IMR-90 (cell line): ENCODE measurements around the gene GALNT12. TPM values are rescaled to one million over a fixed set of nuclear protein-coding genes. Genes with fewer than 3 reads are reported as not detected.

Experiments
- ATAC-seq: fragments of 200-7000 bp; cut with Tn5 transposase; 2 replicates; pipeline ENCODE4 v1.9.1; 2020; ENCODE audit warnings: low read depth, mild to moderate bottlenecking, moderate library complexity
- BruUV-seq: library from RNA; stranded (reverse); fragments of 400-500 nt; replicated peaks from 2 replicates; lab custom pipeline; 2021; lab: Mats Ljungman, UMichigan
- CTCF ChIA-PET: fragments of 300-600 bp; formaldehyde crosslinking; extraction: SDS; loops from one replicate; lab custom pipeline; 2021; ENCODE audit warnings: antibody characterized with exemption; lab: Yijun Ruan, JAX
- POLR2A ChIA-PET: fragments of 300-600 bp; sonication (Branson Sonifier 250); formaldehyde crosslinking; loops from one replicate; lab custom pipeline; 2022; ENCODE audit warnings: antibody characterized with exemption; ENCODE audit not compliant: unreplicated experiment; lab: Charles Lee
- DNase-seq: peaks from one replicate; pipeline ENCODE4 v3.0.0; 2013
- H2AFZ ChIP-seq: replicated peaks from 2 replicates; pipeline ENCODE3; 2013; ENCODE audit warnings: low read length, mild to moderate bottlenecking; ENCODE audit not compliant: poor library complexity
- H2AK5ac ChIP-seq: 2 replicates; pipeline ENCODE4 v1.6.1; 2013; ENCODE audit warnings: low read depth, low read length, inconsistent platforms
- H2AK9ac ChIP-seq: replicated peaks from 2 replicates; pipeline ENCODE3; 2013; ENCODE audit warnings: mild to moderate bottlenecking, low read depth, low read length, moderate library complexity; ENCODE audit not compliant: poor library complexity
- H2BK120ac ChIP-seq: 2 replicates; pipeline ENCODE4 v1.6.1; 2013; ENCODE audit warnings: low read depth, low read length, inconsistent platforms
- H2BK15ac ChIP-seq: 3 replicates; pipeline ENCODE4 v1.6.1; 2013; ENCODE audit warnings: low read depth, low read length, inconsistent platforms
- H2BK20ac ChIP-seq: 2 replicates; pipeline ENCODE4 v1.6.1; 2013; ENCODE audit warnings: low read depth, mild to moderate bottlenecking, inconsistent platforms, low read length, moderate library complexity
- H2BK5ac ChIP-seq: 2 replicates; pipeline ENCODE4 v1.6.1; 2013; ENCODE audit warnings: mild to moderate bottlenecking, low read depth, low read length, inconsistent platforms; ENCODE audit not compliant: poor library complexity, severe bottlenecking
- H3K14ac ChIP-seq: replicated peaks from 2 replicates; pipeline ENCODE4 v1.6.1; 2013; ENCODE audit warnings: low read depth, low read length, inconsistent platforms
- H3K18ac ChIP-seq: 2 replicates; pipeline ENCODE4 v1.6.1; 2013; ENCODE audit warnings: low read depth, low read length, control low read depth
- H3K23ac ChIP-seq: 2 replicates; pipeline ENCODE4 v1.6.1; 2013; ENCODE audit warnings: low read depth, low read length, inconsistent platforms
- H3K27ac ChIP-seq: 2 replicates; pipeline ENCODE4 v1.5.1; 2013; ENCODE audit warnings: mild to moderate bottlenecking, control low read depth, low read length; ENCODE audit not compliant: insufficient read depth
- H3K27me3 ChIP-seq: 2 replicates; pipeline ENCODE4 v1.6.1; 2013; ENCODE audit warnings: low read length; ENCODE audit not compliant: control insufficient read depth, insufficient read depth
- H3K36me3 ChIP-seq: 2 replicates; pipeline ENCODE4 v1.6.1; 2013; ENCODE audit warnings: low read length, mixed read lengths; ENCODE audit not compliant: control insufficient read depth, insufficient read depth
- H3K4ac ChIP-seq: 2 replicates; pipeline ENCODE4 v1.6.1; 2013; ENCODE audit warnings: low read depth, low read length, inconsistent platforms
- H3K4me1 ChIP-seq: 2 replicates; pipeline ENCODE4 v1.6.1; 2013; ENCODE audit warnings: low read length, mixed read lengths; ENCODE audit not compliant: control insufficient read depth, insufficient read depth
- H3K4me2 ChIP-seq: 2 replicates; pipeline ENCODE4 v1.6.1; 2013; ENCODE audit warnings: low read depth, mild to moderate bottlenecking, control low read depth, low read length, moderate library complexity
- H3K4me3 ChIP-seq: 2 replicates; pipeline ENCODE4 v1.5.1; 2013; ENCODE audit warnings: low read depth, mild to moderate bottlenecking, control low read depth, low read length, moderate library complexity; ENCODE audit not compliant: insufficient read depth
- H3K56ac ChIP-seq: 2 replicates; pipeline ENCODE4 v1.6.1; 2013; ENCODE audit warnings: low read length, inconsistent platforms; ENCODE audit not compliant: insufficient read depth; ENCODE audit errors: extremely low read depth
- H3K79me1 ChIP-seq, 2 experiments: 2 replicates each; pipeline ENCODE4 v1.6.1; 2013; ENCODE audit warnings: low read length in 2 of 2, inconsistent platforms in 1 of 2, low read depth in 1 of 2
- H3K9ac ChIP-seq: 2 replicates; pipeline ENCODE4 v1.6.1; 2013; ENCODE audit warnings: low read depth, low read length, control low read depth
- H3K9me1 ChIP-seq: 2 replicates; pipeline ENCODE4 v1.6.1; 2013; ENCODE audit warnings: low read length, inconsistent platforms; ENCODE audit not compliant: insufficient read depth
- H3K9me3 ChIP-seq: 2 replicates; pipeline ENCODE4 v1.6.1; 2013; ENCODE audit warnings: low read length; ENCODE audit not compliant: control insufficient read depth, insufficient read depth
- H4K20me1 ChIP-seq: 2 replicates; pipeline ENCODE4 v1.6.1; 2013; ENCODE audit warnings: low read length, inconsistent platforms; ENCODE audit not compliant: insufficient read depth
- H4K5ac ChIP-seq: 2 replicates; pipeline ENCODE4 v1.6.1; 2013; ENCODE audit warnings: mild to moderate bottlenecking, low read depth, low read length, control low read depth
- H4K8ac ChIP-seq, 2 experiments: 2 replicates each; pipeline ENCODE4 v1.6.1; 2013; ENCODE audit warnings: low read depth in 2 of 2, low read length in 2 of 2, control low read depth in 1 of 2, inconsistent platforms in 1 of 2
- H4K91ac ChIP-seq: 2 replicates; pipeline ENCODE4 v1.6.1; 2013; ENCODE audit warnings: low read depth, low read length, inconsistent platforms; ENCODE audit not compliant: insufficient read depth
- BHLHE40 ChIP-seq: fragments of 150-350 bp; IDR thresholded peaks from 2 replicates; pipeline ENCODE4 v1.6.1; 2016; ENCODE audit warnings: mild to moderate bottlenecking, low read depth, low read length
- CEBPB ChIP-seq: IDR thresholded peaks from 2 replicates; pipeline ENCODE4 v1.6.1; 2012; ENCODE audit warnings: low read depth, low read length, improper control_type of control experiment
- CHD1 ChIP-seq: IDR thresholded peaks from 2 replicates; pipeline ENCODE4 v1.6.1; 2012; ENCODE audit warnings: low read depth, low read length, improper control_type of control experiment
- CTCF ChIP-seq: conservative IDR thresholded peaks from 2 replicates; pipeline ENCODE4 v1.5.1; 2012; ENCODE audit warnings: mild to moderate bottlenecking, low read depth, low read length, improper control_type of control experiment
- FOS ChIP-seq: fragments of 150-350 bp; IDR thresholded peaks from 2 replicates; pipeline ENCODE4 v1.6.1; 2016; ENCODE audit warnings: low read depth, low read length
- MAZ ChIP-seq: IDR thresholded peaks from 2 replicates; pipeline ENCODE4 v1.6.1; 2012; ENCODE audit warnings: low read depth, mild to moderate bottlenecking, low read length, improper control_type of control experiment, moderate library complexity, borderline replicate concordance
- MXI1 ChIP-seq: IDR thresholded peaks from 2 replicates; pipeline ENCODE4 v1.6.1; 2012; ENCODE audit warnings: low read depth, mild to moderate bottlenecking, low read length, moderate library complexity, borderline replicate concordance
- NFE2L2 ChIP-seq: fragments of 150-350 bp; IDR thresholded peaks from 2 replicates; pipeline ENCODE4 v1.6.1; 2016; ENCODE audit warnings: low read depth, mild to moderate bottlenecking, low read length
- POLR2A ChIP-seq: IDR thresholded peaks from 2 replicates; pipeline ENCODE4 v1.6.1; 2012; ENCODE audit warnings: mild to moderate bottlenecking, low read depth, low read length
- RCOR1 ChIP-seq: IDR thresholded peaks from 2 replicates; pipeline ENCODE4 v1.6.1; 2012; ENCODE audit warnings: mild to moderate bottlenecking, low read length, improper control_type of control experiment; ENCODE audit not compliant: insufficient replicate concordance
- RFX5 ChIP-seq: IDR thresholded peaks from 2 replicates; pipeline ENCODE4 v1.8.0; 2012; ENCODE audit warnings: low read depth, mild to moderate bottlenecking, low read length, moderate library complexity
- SMC3 ChIP-seq: fragments of 150-350 bp; IDR thresholded peaks from 2 replicates; pipeline ENCODE4 v1.6.1; 2016; ENCODE audit warnings: low read depth, mild to moderate bottlenecking, antibody characterized with exemption, low read length, moderate library complexity
- WGBS, 2 experiments: methylation state at CpG; one replicate each; pipeline versions ENCODE4 v1.1.5 to v1.1.7; 2013; ENCODE audit warnings: missing lambda C conversion rate in 2 of 2; ENCODE audit not compliant: insufficient read length in 1 of 2; ENCODE audit errors: extremely low coverage in 2 of 2; 5-methylcytosine and 5-hydroxymethylcytosine counted together
- dilution Hi-C: fragments of 300-500 bp; cut with HindIII; formaldehyde crosslinking; loops from one replicate; pipeline ENCODE4 v1.14.3; 2018; ENCODE audit warnings: low sequenced_read_pairs; ENCODE audit not compliant: unreplicated experiment
- in situ Hi-C: fragments of 300-500 bp; cut with MboI; formaldehyde crosslinking; loops from 3 replicates; pipeline ENCODE4 v1.14.3; 2019; ENCODE audit warnings: low sequenced_read_pairs, inconsistent platforms, mixed read lengths
- intact Hi-C: fragments of 100-400 bp; cut with micrococcal nuclease; formaldehyde crosslinking; loops from 2 replicates; pipeline ENCODE4 v1.10.0; 2022
- polyA plus RNA-seq, 3 experiments: library from polyadenylated mRNA; depleted of rRNA; stranded (reverse); fragments of >200 nt; gene quantifications; 2 replicates each; pipeline ENCODE4 v1.2.3, GENCODE V29; 2012; ENCODE audit warnings: low replicate concordance in 1 of 3
- total RNA-seq: library from RNA; depleted of rRNA; stranded (reverse); fragments of >200 nt; gene quantifications from 2 replicates; pipeline ENCODE4 v1.2.3, GENCODE V29; 2012
- TF ChIP-seq, protein P1 (sequence below): fragments of 150-350 bp; IDR thresholded peaks from 2 replicates; pipeline ENCODE4 v1.6.1; 2017; ENCODE audit warnings: mild to moderate bottlenecking, antibody characterized with exemption, low read length, low read depth

GALNT12 gene
- total and polyA plus RNA-seq, 2 of the 4 experiments (the other 2 are of a cell fraction) = 2.3 to 2.5 TPM

- Histone ChIP-seq H2AK9ac (no peak overlapping the region), H3K4me1 (no peaks in the 10 kb centered on the region), H4K20me1 (no peaks in the 10 kb centered on the region; the same call in 1 of the 2 replicates), H3K4ac (no peak overlapping the region), H2BK15ac (no peak overlapping the region), H2BK20ac (no peak overlapping the region), H3K18ac (no peak overlapping the region), H4K8ac (no peak overlapping the region), H2AFZ (no peak overlapping the region), H3K4me3 (no peak overlapping the region), H2BK5ac (no peak overlapping the region), H3K23ac (no peak overlapping the region), H3K9ac (no peak overlapping the region), H3K56ac (no peak overlapping the region), H2BK120ac (no peak overlapping the region), H3K9me3 (peaks cover 5% of the 10 kb centered on the region; the same call in 1 of the 2 replicates), H3K9me1 (peaks cover 2% of the 10 kb centered on the region; the same call in 1 of the 2 replicates), H2AK5ac (no peak overlapping the region), H4K5ac (no peak overlapping the region), H3K36me3 (no peaks in the 10 kb centered on the region), H3K27me3 (peaks cover 2% of the 10 kb centered on the region; the same call in 1 of the 2 replicates), H4K91ac (no peak overlapping the region), H3K4me2 (no peak overlapping the region), H3K79me1 (no peaks in the 10 kb centered on the region), H3K27ac (no peak overlapping the region), H3K14ac (no peak overlapping the region)
- in situ Hi-C loops (no loop called here), intact Hi-C loops (no loop called here), dilution Hi-C loops (no loop called here)
- DNase-seq = no peak
- 100% methylated on average over 2 of the region's 3 CpGs; no CpG with 5 or more reads in 1 of the 2 experiments for WGBS, 2 experiments
- no TSS peak for BruUV-seq
- ATAC-seq = no peak
- ChIA-PET CTCF (no interaction called here), POLR2A (no interaction called here)
- TF ChIP-seq CHD1 (no peak), POLR2A (no peak), SMC3 (no peak), CTCF (no peak), RFX5 (no peak), NFE2L2 (no peak), BHLHE40 (no peak), RCOR1 (no peak), CEBPB (no peak), MXI1 (no peak), FOS (no peak), MAZ (no peak)
- TF ChIP-seq, protein P1, sequence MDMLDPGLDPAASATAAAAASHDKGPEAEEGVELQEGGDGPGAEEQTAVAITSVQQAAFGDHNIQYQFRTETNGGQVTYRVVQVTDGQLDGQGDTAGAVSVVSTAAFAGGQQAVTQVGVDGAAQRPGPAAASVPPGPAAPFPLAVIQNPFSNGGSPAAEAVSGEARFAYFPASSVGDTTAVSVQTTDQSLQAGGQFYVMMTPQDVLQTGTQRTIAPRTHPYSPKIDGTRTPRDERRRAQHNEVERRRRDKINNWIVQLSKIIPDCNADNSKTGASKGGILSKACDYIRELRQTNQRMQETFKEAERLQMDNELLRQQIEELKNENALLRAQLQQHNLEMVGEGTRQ = no peak
These were observed 16.3 kb downstream of the GALNT12 start for GRCh38 chr9:98823666-98824334.
